ENCODE measurements around the gene IKBKE. TPM values are rescaled to one million over a fixed set of nuclear protein-coding genes. Genes with fewer than 3 reads are reported as not detected.
A peak's percentile ranks its signal among the peaks of the same experiment; 100 is the strongest.

The IKBKE gene
- total and polyA plus RNA-seq, 12 donors = 2.9 to 11.1 (median 6.1) TPM

- no peak for DNase-seq
- Histone ChIP-seq H3K9me3 (replicated peaks in 1 of 3) (no peaks in the 10 kb centered on the region), H3K36me3 (replicated peaks in 1 of 2) (no peaks in the 10 kb centered on the region), H3K27me3 (no peaks in the 10 kb centered on the region), H3K27ac (no peak overlapping the region), H3K4me3 (no peak overlapping the region), H3K4me1 (replicated peaks in 1 of 2) (peaks cover 0 to 5% of the 10 kb centered on the region in 2 donors)
- intact Hi-C loops (cut with DNase I) = loop anchor here (10.0 kb wide), 1 partner anchor 180 kb away; no protein-coding TSS in a partner anchor
- TF ChIP-seq POLR2A (IDR thresholded peaks at IDR 0.05) (no peak), CTCF (IDR thresholded peaks at IDR 0.05) (no peak)
- 91 to 96% (median 94%) methylated on average over 3 to 10 of the region's 10 CpGs for whole genome bisulfite sequencing, 4 donors
Observed at GRCh38 chr1:206484901-206485300, 14.6 kb downstream of the IKBKE start.

GRCh38 chr1:206486995-206487788 lies 16.9 kb downstream of the IKBKE start:
- H3K4me3 ChIP-seq = no peak overlapping the region
- H3K9me3 ChIP-seq (replicated peaks in 1 of 3) = no peaks in the 10 kb centered on the region
- peak overlapping the region in 2 of 5 donors; percentile 23 to 35 for H3K27ac ChIP-seq
- no peaks in the 10 kb centered on the region for H3K27me3 ChIP-seq
- intact Hi-C loops (cut with DNase I) = loop anchor here (10.0 kb wide), 1 partner anchor 178 kb away; no protein-coding TSS in a partner anchor
- 64 to 80% (median 70%) methylated on average over 13 to 15 of the region's 15 CpGs for WGBS, 4 donors
- no peak for DNase-seq
- no peak for TF ChIP-seq POLR2A (IDR thresholded peaks at IDR 0.05)
- TF ChIP-seq CTCF (IDR thresholded peaks at IDR 0.05) = no peak
- H3K36me3 ChIP-seq (replicated peaks in 1 of 2) = peaks cover 0 to 4% of the 10 kb centered on the region in 2 donors
- peaks cover 0 to 16% of the 10 kb centered on the region in 2 donors for H3K4me1 ChIP-seq (replicated peaks in 1 of 2)

GRCh38 chr1:206487970-206488369 lies 17.7 kb downstream of the IKBKE start:
- intact Hi-C loops (cut with DNase I) = loop anchor here (10.0 kb wide), 1 partner anchor 177 kb away; no protein-coding TSS in a partner anchor
- 86 to 94% (median 88%) methylated on average over 6 to 7 of the region's 7 CpGs for WGBS, 4 donors
- TF ChIP-seq POLR2A (IDR thresholded peaks at IDR 0.05) (no peak), CTCF (IDR thresholded peaks at IDR 0.05) (no peak)
- DNase-seq = no peak
- Histone ChIP-seq H3K4me3 (no peak overlapping the region), H3K36me3 (replicated peaks in 1 of 2) (peaks cover 0 to 4% of the 10 kb centered on the region in 2 donors), H3K27ac (peak overlapping the region in 1 of 5 donors; percentile 23), H3K27me3 (no peaks in the 10 kb centered on the region), H3K4me1 (replicated peaks in 1 of 2) (peaks cover 0 to 16% of the 10 kb centered on the region in 2 donors), H3K9me3 (replicated peaks in 1 of 3) (no peaks in the 10 kb centered on the region)

GRCh38 chr1:206488466-206488865 lies 18.2 kb downstream of the IKBKE start:
- H3K4me3 ChIP-seq = no peak overlapping the region
- no peak overlapping the region for H3K27ac ChIP-seq
- DNase-seq = no peak
- intact Hi-C loops (cut with DNase I) = loop anchor here (10.0 kb wide), 1 partner anchor 176 kb away; no protein-coding TSS in a partner anchor
- H3K4me1 ChIP-seq (replicated peaks in 1 of 2) = peaks cover 0 to 16% of the 10 kb centered on the region in 2 donors
- H3K36me3 ChIP-seq (replicated peaks in 1 of 2) = peaks cover 0 to 4% of the 10 kb centered on the region in 2 donors
- no peaks in the 10 kb centered on the region for H3K27me3 ChIP-seq
- 73 to 88% (median 82%) methylated on average over 2 to 3 of the region's 3 CpGs for WGBS, 4 donors
- no peak for TF ChIP-seq CTCF (IDR thresholded peaks at IDR 0.05)
- no peak for TF ChIP-seq POLR2A (IDR thresholded peaks at IDR 0.05)
- H3K9me3 ChIP-seq (replicated peaks in 1 of 3) = no peaks in the 10 kb centered on the region
